Spleen (tissue), 7 donors: ENCODE measurements around the gene RUSF1.

Experiments
- CTCF ChIP-seq, 11 experiments: fragments of 200-600 bp in 7 of 11; fragments of 450-650 bp in 4 of 11; sonication (generic) in 4 of 11; IDR thresholded peaks in 8 of 11; conservative IDR thresholded peaks in 3 of 11; 1 replicate in 7 of 11; 2 replicates in 4 of 11; pipeline versions ENCODE4 v1.4.0 to v1.8.0; 2016 to 2021; ENCODE audit warnings: antibody characterized with exemption in 11 of 11, inconsistent platforms in 4 of 11, mild to moderate bottlenecking in 1 of 11
- POLR2A ChIP-seq, 3 donors: fragments of 450-650 bp; IDR thresholded peaks; one replicate each; pipeline ENCODE4 v1.5.1; 2017; ENCODE audit warnings: antibody characterized with exemption in 3 of 3, mild to moderate bottlenecking in 1 of 3
- donor health status: DM: no; HTN: no; CAD: no; lungs with moderate emphysema.
- donor health status: DM: no; HTN: no; CAD: no.
- donor health status: DM: no; HTN: no; CAD: no.

- TF ChIP-seq POLR2A (IDR thresholded peaks at IDR 0.05), result no peak
- no peak for TF ChIP-seq CTCF (IDR thresholded peaks at IDR 0.05 in 8 of 11, conservative IDR thresholded peaks at IDR 0.05 in 3 of 11)
Observed at GRCh38 chr16:31496670-31497069, 11.5 kb downstream of the RUSF1 start.
